ENCODE measurements around the gene NSRP1.
"Not testable (repeated sequence)": the region's sequence is repeated elsewhere in the genome, so short reads cannot be mapped to it uniquely, and the experiment has no call there.

NSRP1 gene

GRCh38 chr17:30222251-30222650 is 105.6 kb downstream of the NSRP1 start:
- DNase-seq (ENCODE audit: low read depth in 2 of 2), result no peak

GRCh38 chr17:30222721-30223175 is 106.1 kb downstream of the NSRP1 start:
- DNase-seq (ENCODE audit: low read depth in 2 of 2), result no peak

GRCh38 chr17:30224419-30224960 is 107.9 kb downstream of the NSRP1 start:
- DNase-seq (ENCODE audit: low read depth in 2 of 2), result no peak

GRCh38 chr17:30225112-30225511 is 108.5 kb downstream of the NSRP1 start:
- no peak for DNase-seq (ENCODE audit: low read depth in 2 of 2)

- no peak for DNase-seq (ENCODE audit: low read depth in 2 of 2)
Measured at GRCh38 chr17:30225919-30226553, 109.4 kb downstream of the NSRP1 start.

GRCh38 chr17:30226878-30227277 is 110.3 kb downstream of the NSRP1 start:
- no peak for DNase-seq (ENCODE audit: low read depth in 2 of 2)

- no peak for DNase-seq (ENCODE audit: low read depth in 2 of 2)
Measured at GRCh38 chr17:30228011-30228410, 111.4 kb downstream of the NSRP1 start.

- DNase-seq (ENCODE audit: low read depth in 2 of 2), result no peak
Measured at GRCh38 chr17:30229012-30229411, 112.4 kb downstream of the NSRP1 start.

GRCh38 chr17:30230009-30230408 is 113.4 kb downstream of the NSRP1 start:
- DNase-seq (ENCODE audit: low read depth in 2 of 2), result not testable (repeated sequence)

- no peak for DNase-seq (ENCODE audit: low read depth in 2 of 2)
Measured at GRCh38 chr17:30230596-30231125, 114.0 kb downstream of the NSRP1 start.

GRCh38 chr17:30232015-30232823 is 115.6 kb downstream of the NSRP1 start:
- DNase-seq (ENCODE audit: low read depth in 2 of 2), result no peak

GRCh38 chr17:30232824-30233427 is 116.3 kb downstream of the NSRP1 start:
- no peak for DNase-seq (ENCODE audit: low read depth in 2 of 2)

- no peak for DNase-seq (ENCODE audit: low read depth in 2 of 2)
Measured at GRCh38 chr17:30234296-30234695, 117.7 kb downstream of the NSRP1 start.

- no peak for DNase-seq (ENCODE audit: low read depth in 2 of 2)
Measured at GRCh38 chr17:30234964-30235363, 118.3 kb downstream of the NSRP1 start.

- DNase-seq (ENCODE audit: low read depth in 2 of 2), result no peak
Measured at GRCh38 chr17:30235386-30236296, 119.0 kb downstream of the NSRP1 start, which contains the start of gene SLC6A4. TSS of gene SLC6A4 (minus strand) at chr17:30235697. CDS start at chr17:30221958, 13,739 bp downstream.

All from stimulated activated CD8-positive, alpha-beta memory T cell treated with anti-CD3 and anti-CD28 coated beads, Interleukin-2, amount 100 ng/mL, for 1 hour (primary cell).